Mesendoderm (in vitro differentiated cells): ENCODE results near the gene NLE1.
"Not testable (repeated sequence)": the region's sequence is repeated elsewhere in the genome, so short reads cannot be mapped to it uniquely, and the experiment has no call there.

ENCODE experiments used
- DNase-seq: peaks from one replicate; pipeline ENCODE4 v3.0.0; 2013
- H2AK5ac ChIP-seq: 2 replicates; pipeline ENCODE4 v1.6.1; 2013; ENCODE audit warnings: low read length, inconsistent platforms
- H2BK120ac ChIP-seq: 2 replicates; pipeline ENCODE4 v1.6.1; 2013; ENCODE audit warnings: low read depth, mild to moderate bottlenecking, low read length, moderate library complexity, mixed read lengths
- H2BK15ac ChIP-seq: replicated peaks from 2 replicates; pipeline ENCODE4 v1.6.1; 2013; ENCODE audit warnings: low read depth, mild to moderate bottlenecking, moderate library complexity
- H2BK5ac ChIP-seq: 2 replicates; pipeline ENCODE4 v1.6.1; 2013; ENCODE audit warnings: low read length, inconsistent platforms
- H3K18ac ChIP-seq: 2 replicates; pipeline ENCODE4 v1.6.1; 2013; ENCODE audit warnings: mild to moderate bottlenecking, low read length, mixed read lengths
- H3K23ac ChIP-seq: one replicate; pipeline ENCODE4 v1.6.1; 2013; ENCODE audit warnings: low read length
- H3K27ac ChIP-seq: 2 replicates; pipeline ENCODE4 v1.5.1; 2013; ENCODE audit warnings: low read depth, mild to moderate bottlenecking, inconsistent platforms, low read length, moderate library complexity
- H3K27me3 ChIP-seq: 2 replicates; pipeline ENCODE4 v1.6.1; 2013; ENCODE audit warnings: low read length, control low read depth, mild to moderate bottlenecking, inconsistent platforms; ENCODE audit not compliant: insufficient read depth, poor library complexity
- H3K36me3 ChIP-seq: 2 replicates; pipeline ENCODE4 v1.6.1; 2013; ENCODE audit warnings: low read length, inconsistent platforms; ENCODE audit not compliant: control insufficient read depth, insufficient read depth
- H3K4ac ChIP-seq: one replicate; pipeline ENCODE4 v1.6.1; 2013; ENCODE audit warnings: low read depth, mild to moderate bottlenecking, low read length, moderate library complexity
- H3K4me1 ChIP-seq: 2 replicates; pipeline ENCODE4 v1.6.1; 2013; ENCODE audit warnings: low read depth, low read length, inconsistent platforms; ENCODE audit not compliant: control insufficient read depth
- H3K4me2 ChIP-seq: 2 replicates; pipeline ENCODE4 v1.6.1; 2013; ENCODE audit warnings: low read length
- H3K4me3 ChIP-seq: 2 replicates; pipeline ENCODE4 v1.5.1; 2013; ENCODE audit warnings: mild to moderate bottlenecking, low read length
- H3K56ac ChIP-seq: one replicate; pipeline ENCODE4 v1.6.1; 2013; ENCODE audit warnings: low read length
- H3K79me1 ChIP-seq: 2 replicates; pipeline ENCODE4 v1.6.1; 2013; ENCODE audit warnings: low read length, inconsistent platforms
- H3K79me2 ChIP-seq: 2 replicates; pipeline ENCODE4 v1.6.1; 2013; ENCODE audit warnings: mild to moderate bottlenecking, low read length; ENCODE audit not compliant: control insufficient read depth, insufficient read depth
- H3K9ac ChIP-seq: 2 replicates; pipeline ENCODE4 v1.6.1; 2013; ENCODE audit warnings: low read length, inconsistent platforms
- H4K5ac ChIP-seq: one replicate; pipeline ENCODE4 v1.6.1; 2013; ENCODE audit warnings: low read length
- H4K8ac ChIP-seq: one replicate; pipeline ENCODE4 v1.6.1; 2013; ENCODE audit warnings: low read depth, mild to moderate bottlenecking, control low read depth, low read length, moderate library complexity
- WGBS: extraction: QIAGEN DNeasy Blood & Tissue Kit; methylation state at CpG from one replicate; pipeline ENCODE4 v1.1.7; 2013; ENCODE audit warnings: low lambda C conversion rate, missing lambda C conversion rate; ENCODE audit not compliant: insufficient coverage; ENCODE audit errors: extremely low coverage; 5-methylcytosine and 5-hydroxymethylcytosine counted together

NLE1 gene

DNA sequence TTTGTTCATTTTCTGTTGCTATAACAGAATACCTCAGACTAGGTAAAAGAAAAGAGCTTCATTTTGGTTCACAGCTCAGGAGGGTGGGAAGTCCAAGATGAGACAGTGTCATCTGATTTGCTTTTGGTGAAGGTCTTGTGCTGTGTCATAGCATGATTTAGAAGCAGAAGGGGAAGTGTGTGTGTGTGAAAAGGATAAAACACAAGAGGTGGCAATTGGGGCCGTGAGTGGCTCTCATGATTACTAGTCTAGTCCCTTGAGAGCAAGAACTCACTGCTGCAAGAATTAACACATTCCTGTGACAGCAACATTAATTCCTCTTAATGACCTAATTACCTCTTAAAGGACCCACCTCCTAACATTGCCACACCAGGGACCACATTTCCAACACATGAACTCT is 43.7 kb upstream of the NLE1 start:
- no peak for DNase-seq
- no CpG with 5 or more reads among the region's 1 CpG for WGBS
- H3K27me3 ChIP-seq: no peaks in the 10 kb centered on the region

DNA sequence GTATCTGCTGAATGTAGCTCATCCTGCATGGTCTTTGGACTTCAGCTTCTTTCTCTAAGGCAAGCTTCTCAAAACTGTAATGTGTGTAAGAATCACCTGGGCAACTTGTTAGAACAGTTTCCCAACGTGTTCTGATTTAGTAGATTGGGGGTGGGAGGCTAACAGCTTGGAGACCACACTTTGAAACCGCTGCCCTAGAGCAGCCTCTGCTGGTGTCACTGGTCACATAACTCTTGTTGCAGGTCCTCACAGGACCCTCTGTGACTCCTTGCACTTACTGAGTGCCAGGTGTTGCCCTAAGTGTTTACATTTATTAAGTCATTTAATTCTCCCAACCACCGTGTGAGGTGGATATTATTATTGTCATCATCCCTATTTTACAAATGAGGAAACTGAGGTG is 42.2 kb upstream of the NLE1 start:
- H3K23ac ChIP-seq: no peak overlapping the region
- H4K8ac ChIP-seq: no peak overlapping the region
- no CpG with 5 or more reads among the region's 3 CpGs for WGBS
- no peak overlapping the region for H4K5ac ChIP-seq
- no peaks in the 10 kb centered on the region for H3K79me1 ChIP-seq
- no peak overlapping the region for H2BK5ac ChIP-seq
- H3K36me3 ChIP-seq: no peaks in the 10 kb centered on the region
- no peaks in the 10 kb centered on the region for H3K79me2 ChIP-seq
- H3K4ac ChIP-seq: no peak overlapping the region
- no peak for DNase-seq
- H3K18ac ChIP-seq: no peak overlapping the region
- H3K27ac ChIP-seq: no peak overlapping the region
- H3K4me2 ChIP-seq: no peak overlapping the region
- no peak overlapping the region for H2BK15ac ChIP-seq
- H3K9ac ChIP-seq: no peak overlapping the region
- H3K4me3 ChIP-seq: no peak overlapping the region
- H3K56ac ChIP-seq: no peak overlapping the region
- no peaks in the 10 kb centered on the region for H3K4me1 ChIP-seq
- H3K27me3 ChIP-seq: no peaks in the 10 kb centered on the region
- H2BK120ac ChIP-seq: no peak overlapping the region
- no peak overlapping the region for H2AK5ac ChIP-seq

More for the DNA sequence above, 43.7 kb upstream of the NLE1 start:
- H3K4me3 ChIP-seq: no peak overlapping the region
- H3K9ac ChIP-seq: no peak overlapping the region
- H2BK15ac ChIP-seq: no peak overlapping the region
- no peaks in the 10 kb centered on the region for H3K79me1 ChIP-seq
- H3K18ac ChIP-seq: no peak overlapping the region
- no peaks in the 10 kb centered on the region for H3K36me3 ChIP-seq
- no peak overlapping the region for H2BK5ac ChIP-seq
- H3K4ac ChIP-seq: no peak overlapping the region
- H3K4me2 ChIP-seq: no peak overlapping the region
- H4K5ac ChIP-seq: no peak overlapping the region
- no peaks in the 10 kb centered on the region for H3K4me1 ChIP-seq
- H3K23ac ChIP-seq: no peak overlapping the region
- no peak overlapping the region for H3K56ac ChIP-seq
- no peak overlapping the region for H2AK5ac ChIP-seq
- H3K27ac ChIP-seq: no peak overlapping the region
- no peak overlapping the region for H4K8ac ChIP-seq
- H3K79me2 ChIP-seq: no peaks in the 10 kb centered on the region
- H2BK120ac ChIP-seq: no peak overlapping the region

DNA sequence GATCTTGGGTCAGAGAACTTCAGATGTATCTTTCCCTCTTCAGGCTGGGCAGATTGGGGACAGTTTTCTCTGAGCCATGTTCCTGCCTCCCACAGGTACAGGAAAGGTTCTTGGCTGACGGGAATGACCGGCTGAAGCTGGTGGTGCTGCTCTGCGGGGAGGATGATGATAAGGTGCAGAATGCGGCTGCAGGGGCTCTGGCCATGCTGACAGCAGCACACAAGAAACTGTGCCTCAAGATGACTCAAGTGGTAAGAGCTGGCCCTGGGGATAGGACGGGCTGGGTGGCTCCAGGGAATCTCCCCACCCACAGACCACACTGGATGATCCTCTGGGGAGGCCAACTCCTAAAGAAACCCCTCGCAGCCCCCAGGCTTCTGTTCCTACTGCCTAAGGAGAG is 41.2 kb upstream of the NLE1 start:
- no peak overlapping the region for H3K9ac ChIP-seq
- no peaks in the 10 kb centered on the region for H3K4me1 ChIP-seq
- no peak overlapping the region for H3K4me2 ChIP-seq
- no peak overlapping the region for H4K5ac ChIP-seq
- no peak overlapping the region for H3K23ac ChIP-seq
- no peak overlapping the region for H3K27ac ChIP-seq
- no peaks in the 10 kb centered on the region for H3K27me3 ChIP-seq
- no peaks in the 10 kb centered on the region for H3K79me1 ChIP-seq
- H3K4ac ChIP-seq: no peak overlapping the region
- no peak overlapping the region for H3K4me3 ChIP-seq
- H2BK5ac ChIP-seq: no peak overlapping the region
- peak; percentile 11 for DNase-seq
- H2BK15ac ChIP-seq: no peak overlapping the region
- no peaks in the 10 kb centered on the region for H3K79me2 ChIP-seq
- H4K8ac ChIP-seq: no peak overlapping the region
- no CpG with 5 or more reads among the region's 6 CpGs for WGBS
- H3K18ac ChIP-seq: no peak overlapping the region
- no peak overlapping the region for H2AK5ac ChIP-seq
- no peaks in the 10 kb centered on the region for H3K36me3 ChIP-seq
- no peak overlapping the region for H3K56ac ChIP-seq
- H2BK120ac ChIP-seq: no peak overlapping the region

DNA sequence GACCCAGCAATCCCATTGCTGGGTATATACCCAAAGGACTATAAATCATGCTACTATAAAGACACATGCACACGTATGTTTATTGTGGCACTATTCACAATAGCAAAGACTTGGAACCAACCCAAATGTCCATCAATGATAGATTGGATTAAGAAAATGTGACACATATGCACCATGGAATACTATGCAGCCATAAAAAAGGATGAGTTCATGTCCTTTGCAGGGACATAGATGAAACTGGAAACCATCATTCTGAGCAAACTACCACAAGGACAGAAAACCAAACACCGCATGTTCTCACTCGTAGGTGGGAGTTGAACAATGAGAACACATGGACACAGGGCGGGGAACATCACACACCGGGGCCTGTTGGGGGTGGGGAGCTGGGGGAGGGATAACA is 37.3 kb upstream of the NLE1 start:
- not testable (repeated sequence) for H4K8ac ChIP-seq, H3K23ac ChIP-seq, H3K27me3 ChIP-seq, H3K9ac ChIP-seq, H2BK5ac ChIP-seq, H2AK5ac ChIP-seq, H3K4me1 ChIP-seq, H3K4me2 ChIP-seq, H3K4ac ChIP-seq, H3K18ac ChIP-seq, H2BK120ac ChIP-seq, H3K56ac ChIP-seq, H2BK15ac ChIP-seq, H4K5ac ChIP-seq, H3K27ac ChIP-seq, H3K4me3 ChIP-seq, H3K79me1 ChIP-seq, H3K79me2 ChIP-seq, DNase-seq, H3K36me3 ChIP-seq
- no CpG with 5 or more reads among the region's 5 CpGs for WGBS

DNA sequence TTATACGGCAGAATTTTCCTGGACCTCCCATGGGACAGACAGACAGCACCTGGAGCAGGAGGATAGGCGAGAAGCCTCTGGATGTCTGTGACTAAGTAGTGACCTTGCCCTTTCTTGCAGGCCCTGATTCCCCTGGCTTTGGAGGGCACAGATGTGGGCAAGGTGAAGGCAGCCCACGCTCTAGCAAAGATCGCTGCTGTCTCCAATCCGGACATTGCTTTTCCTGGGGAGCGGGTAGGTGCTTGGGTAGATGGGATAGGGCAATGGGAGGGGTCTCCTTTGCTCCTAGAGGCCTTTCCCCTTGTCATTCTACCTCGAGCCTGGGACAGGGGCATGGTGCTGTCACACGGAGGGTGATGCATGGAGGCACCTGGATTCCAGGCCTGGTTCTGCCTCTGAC is 34.8 kb upstream of the NLE1 start:
- Histone ChIP-seq H3K4me2 (no peak overlapping the region), H3K36me3 (no peaks in the 10 kb centered on the region), H3K27ac (no peak overlapping the region), H3K4ac (no peak overlapping the region), H3K4me1 (no peaks in the 10 kb centered on the region), H2BK5ac (no peak overlapping the region), H4K5ac (no peak overlapping the region), H3K18ac (no peak overlapping the region), H4K8ac (no peak overlapping the region), H3K9ac (no peak overlapping the region), H2BK15ac (no peak overlapping the region), H3K23ac (no peak overlapping the region), H3K56ac (no peak overlapping the region), H2BK120ac (no peak overlapping the region), H3K79me2 (no peaks in the 10 kb centered on the region), H2AK5ac (no peak overlapping the region), H3K27me3 (no peaks in the 10 kb centered on the region), H3K4me3 (no peak overlapping the region), H3K79me1 (no peaks in the 10 kb centered on the region)
- no CpG with 5 or more reads among the region's 8 CpGs for WGBS
- no peak for DNase-seq

DNA sequence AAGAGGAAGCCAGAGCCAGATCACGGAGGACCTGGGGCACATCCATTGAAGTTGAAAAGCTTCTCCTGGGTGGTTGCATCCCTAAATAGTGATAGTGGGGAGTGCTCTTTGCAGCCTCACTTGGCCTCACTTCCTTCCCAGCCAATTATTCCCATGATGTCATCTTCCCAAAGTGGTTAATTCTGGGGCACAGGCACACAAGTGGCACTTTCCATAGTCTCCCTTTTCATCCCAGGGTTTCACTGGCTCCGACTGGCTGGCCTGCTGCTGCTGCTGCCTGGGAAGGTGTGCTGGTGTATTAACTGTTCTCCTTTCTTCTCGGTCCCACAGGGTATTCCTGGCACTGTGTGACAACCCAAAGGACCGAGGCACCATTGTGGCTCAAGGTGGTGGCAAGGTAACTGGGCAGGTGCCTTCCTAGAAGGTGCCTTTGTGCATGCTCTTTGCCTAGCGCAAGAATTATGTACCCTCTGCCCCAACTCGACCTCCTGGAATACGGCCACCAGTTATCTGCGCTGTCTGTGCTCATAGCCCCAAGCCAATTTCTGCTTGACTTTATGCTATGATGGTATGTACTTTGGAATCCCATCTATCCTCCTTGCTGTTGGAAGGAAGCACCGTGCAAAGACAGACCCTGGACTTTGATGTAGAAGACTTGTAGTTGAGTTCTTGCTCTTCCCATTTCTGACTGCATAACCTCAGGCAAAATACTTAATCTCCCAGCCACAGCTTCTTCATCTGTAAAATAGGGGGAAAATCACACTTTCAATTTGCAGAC is 33.7 kb upstream of the NLE1 start:
- Histone ChIP-seq H3K4me1 (no peaks in the 10 kb centered on the region), H2BK5ac (no peak overlapping the region), H3K18ac (no peak overlapping the region), H3K56ac (no peak overlapping the region), H3K27ac (no peak overlapping the region), H3K36me3 (no peaks in the 10 kb centered on the region), H3K79me1 (no peaks in the 10 kb centered on the region), H3K4me3 (no peak overlapping the region), H2BK15ac (no peak overlapping the region), H4K5ac (no peak overlapping the region), H3K23ac (no peak overlapping the region), H3K27me3 (no peaks in the 10 kb centered on the region), H3K9ac (no peak overlapping the region), H3K79me2 (no peaks in the 10 kb centered on the region), H2BK120ac (no peak overlapping the region), H3K4ac (no peak overlapping the region), H3K4me2 (no peak overlapping the region), H4K8ac (no peak overlapping the region), H2AK5ac (no peak overlapping the region)
- WGBS: no CpG with 5 or more reads among the region's 9 CpGs
- DNase-seq: no peak
